Activated T-cell treated with anti-CD3 and anti-CD28 coated beads for 48 hours (primary cell): ENCODE data around the gene UGT1A1.
"Not testable (repeated sequence)": the region's sequence is repeated elsewhere in the genome, so short reads cannot be mapped to it uniquely, and the experiment has no call there.

Experiments
- DNase-seq: peaks from one replicate; pipeline ENCODE4 v3.0.0-alpha.2; 2020; ENCODE audit warnings: low read depth

Gene UGT1A1

DNA sequence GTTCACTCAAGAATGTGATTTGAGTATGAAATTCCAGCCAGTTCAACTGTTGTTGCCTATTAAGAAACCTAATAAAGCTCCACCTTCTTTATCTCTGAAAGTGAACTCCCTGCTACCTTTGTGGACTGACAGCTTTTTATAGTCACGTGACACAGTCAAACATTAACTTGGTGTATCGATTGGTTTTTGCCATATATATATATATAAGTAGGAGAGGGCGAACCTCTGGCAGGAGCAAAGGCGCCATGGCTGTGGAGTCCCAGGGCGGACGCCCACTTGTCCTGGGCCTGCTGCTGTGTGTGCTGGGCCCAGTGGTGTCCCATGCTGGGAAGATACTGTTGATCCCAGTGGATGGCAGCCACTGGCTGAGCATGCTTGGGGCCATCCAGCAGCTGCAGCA lies at the start of gene UGT1A1:
TSS of gene UGT1A1 (plus strand) at position 228 of the 400 bp plus-strand sequence. CDS start at position 246, 18 bp downstream.
- no peak for DNase-seq

DNA sequence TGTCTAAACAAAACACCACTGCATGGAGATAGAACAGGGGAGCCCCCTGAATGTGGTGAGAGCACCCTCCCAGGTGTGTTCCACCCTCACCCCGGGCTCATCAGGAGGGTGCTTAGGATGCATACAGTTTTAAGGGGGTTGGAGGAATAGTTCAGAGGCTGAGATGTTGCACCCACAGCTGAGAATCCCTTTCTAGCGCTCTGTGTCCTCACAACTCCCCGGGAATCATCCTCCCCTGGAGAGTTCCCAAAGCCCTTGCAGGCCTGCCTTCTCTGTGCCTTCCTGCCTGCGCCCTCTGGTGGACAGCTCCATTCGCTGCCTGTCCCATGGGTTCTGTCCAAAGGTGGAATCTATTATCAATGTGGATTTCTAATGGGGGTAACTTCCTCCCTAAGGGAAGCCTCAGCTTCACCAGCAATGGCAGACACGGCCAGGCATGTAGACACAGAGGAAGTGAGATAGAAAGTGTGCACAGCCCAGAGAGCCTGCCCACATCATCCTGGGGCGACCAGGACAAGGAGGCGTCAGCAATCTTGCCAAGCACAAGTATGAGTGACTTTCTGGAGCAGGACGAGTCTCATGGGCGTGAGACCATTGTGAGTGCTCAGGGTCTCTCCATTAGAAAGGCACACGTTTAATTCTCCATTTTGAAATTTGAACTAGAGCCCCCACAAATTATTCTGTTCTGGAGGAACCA lies 48.6 kb upstream of the UGT1A1 start:
- peak; percentile 58 for DNase-seq

DNA sequence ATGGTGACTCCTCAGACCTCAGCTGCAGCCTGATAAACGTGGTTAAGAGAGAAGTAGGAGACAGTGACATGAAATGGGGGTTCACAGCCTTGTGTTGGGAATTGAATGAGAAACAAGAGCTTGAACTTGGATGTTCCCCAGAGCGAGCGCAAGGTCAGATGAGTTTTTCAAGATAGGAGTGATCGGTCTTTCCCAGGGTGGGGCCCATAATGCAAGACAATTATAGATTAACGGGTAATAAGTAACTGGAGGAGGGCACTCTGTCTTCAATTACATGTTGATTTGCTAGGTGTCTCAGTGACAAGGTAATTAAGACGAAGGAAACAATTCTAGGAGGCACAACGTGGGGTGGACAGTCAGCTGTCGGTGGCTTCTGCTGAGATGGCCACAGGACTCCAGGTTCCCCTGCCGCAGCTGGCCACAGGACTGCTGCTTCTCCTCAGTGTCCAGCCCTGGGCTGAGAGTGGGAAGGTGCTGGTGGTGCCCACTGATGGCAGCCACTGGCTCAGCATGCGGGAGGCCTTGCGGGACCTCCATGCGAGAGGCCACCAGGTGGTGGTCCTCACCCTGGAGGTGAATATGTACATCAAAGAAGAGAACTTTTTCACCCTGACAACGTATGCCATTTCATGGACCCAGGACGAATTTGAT lies 47.3 kb upstream of the UGT1A1 start, which contains the start of gene UGT1A5:
TSS of gene UGT1A5 (plus strand) at position 297 of the 651 bp plus-strand sequence. CDS start at position 382, 85 bp downstream.
- no peak for DNase-seq

GRCh38 chr2:233713262-233713615 lies 46.8 kb upstream of the UGT1A1 start:
- DNase-seq: no peak

DNA sequence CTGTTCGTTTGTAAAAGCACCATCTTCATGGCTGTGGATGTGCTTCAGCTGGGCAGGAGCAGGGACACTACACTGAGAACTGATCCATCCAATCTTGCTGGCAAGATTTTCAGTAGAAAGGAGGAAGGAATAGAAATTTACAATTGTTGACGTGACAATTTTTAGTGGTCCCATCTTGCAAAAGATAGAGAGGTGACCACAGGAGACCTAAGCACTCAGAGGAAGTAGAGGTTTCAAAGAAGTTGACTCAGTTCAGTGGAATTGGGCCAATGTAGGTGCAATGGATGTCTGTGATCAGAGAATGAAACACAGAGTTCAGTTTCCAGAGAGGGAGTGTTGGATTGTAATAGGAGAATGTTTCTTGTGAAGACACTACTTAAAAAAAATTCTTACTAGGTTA lies 45.9 kb upstream of the UGT1A1 start:
- no peak for DNase-seq

DNA sequence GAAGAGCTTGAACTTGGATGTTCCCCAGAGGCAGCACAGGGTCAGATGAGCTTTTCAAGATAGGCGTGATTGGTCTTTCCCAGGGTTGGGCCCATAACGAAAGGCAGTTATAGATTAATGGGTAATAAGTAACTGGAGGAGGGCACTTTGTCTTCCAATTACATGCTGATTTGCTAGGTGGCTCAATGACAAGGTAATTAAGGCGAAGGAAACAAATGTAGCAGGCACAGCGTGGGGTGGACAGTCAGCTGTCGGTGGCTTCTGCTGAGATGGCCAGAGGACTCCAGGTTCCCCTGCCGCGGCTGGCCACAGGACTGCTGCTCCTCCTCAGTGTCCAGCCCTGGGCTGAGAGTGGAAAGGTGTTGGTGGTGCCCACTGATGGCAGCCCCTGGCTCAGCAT lies 41.5 kb upstream of the UGT1A1 start, which contains the start of gene UGT1A4:
TSS of gene UGT1A4 (plus strand) at position 185 of the 400 bp plus-strand sequence. CDS start at position 270, 85 bp downstream.
- DNase-seq: no peak

GRCh38 chr2:233728723-233729301 lies 31.3 kb upstream of the UGT1A1 start, which contains the start of gene UGT1A3:
Gene UGT1A3 (plus strand): TSS chr2:233729042. CDS start chr2:233729127, 85 bp downstream.
- no peak for DNase-seq

DNA sequence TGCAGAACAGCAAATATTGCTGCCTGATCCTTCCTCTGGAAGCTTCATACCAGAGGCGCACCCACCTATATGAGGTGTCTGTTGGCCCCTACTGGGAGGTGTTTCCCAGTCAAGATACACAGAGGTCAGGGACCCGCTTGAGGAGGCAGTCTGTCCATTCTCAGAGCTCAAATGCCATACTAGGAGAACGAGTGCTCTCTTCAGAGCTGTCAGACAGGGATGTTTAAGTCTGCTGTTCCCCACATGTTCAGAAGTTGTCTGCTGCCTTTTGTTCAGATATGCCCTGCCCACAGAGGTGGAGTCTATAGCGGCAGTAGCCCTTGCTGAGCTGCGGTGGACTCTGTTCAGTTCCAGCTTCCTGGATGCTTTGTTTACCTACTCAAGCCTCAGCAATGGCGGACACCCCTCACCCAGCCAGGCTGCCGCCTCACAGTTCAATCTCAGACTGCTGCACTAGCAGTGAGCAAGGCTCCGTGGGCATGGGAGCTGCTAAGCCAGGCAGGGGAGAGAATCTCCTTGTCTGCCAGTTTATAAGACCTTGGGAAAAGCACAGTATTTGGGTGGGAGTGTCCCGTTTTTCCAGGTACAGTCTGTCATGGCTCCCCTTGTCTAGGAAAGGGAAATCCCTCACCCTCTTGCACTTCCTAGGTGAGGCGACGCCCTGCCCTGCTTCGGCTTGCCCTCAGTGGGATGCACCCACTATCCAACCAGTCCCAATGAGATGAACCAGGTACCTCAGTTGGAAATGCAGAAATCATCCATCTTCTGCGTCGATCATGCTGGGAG lies 23.0 kb upstream of the UGT1A1 start:
- not testable (repeated sequence) for DNase-seq

- DNase-seq: no peak
Measured at GRCh38 chr2:233740870-233741269, 19.2 kb upstream of the UGT1A1 start.

DNA sequence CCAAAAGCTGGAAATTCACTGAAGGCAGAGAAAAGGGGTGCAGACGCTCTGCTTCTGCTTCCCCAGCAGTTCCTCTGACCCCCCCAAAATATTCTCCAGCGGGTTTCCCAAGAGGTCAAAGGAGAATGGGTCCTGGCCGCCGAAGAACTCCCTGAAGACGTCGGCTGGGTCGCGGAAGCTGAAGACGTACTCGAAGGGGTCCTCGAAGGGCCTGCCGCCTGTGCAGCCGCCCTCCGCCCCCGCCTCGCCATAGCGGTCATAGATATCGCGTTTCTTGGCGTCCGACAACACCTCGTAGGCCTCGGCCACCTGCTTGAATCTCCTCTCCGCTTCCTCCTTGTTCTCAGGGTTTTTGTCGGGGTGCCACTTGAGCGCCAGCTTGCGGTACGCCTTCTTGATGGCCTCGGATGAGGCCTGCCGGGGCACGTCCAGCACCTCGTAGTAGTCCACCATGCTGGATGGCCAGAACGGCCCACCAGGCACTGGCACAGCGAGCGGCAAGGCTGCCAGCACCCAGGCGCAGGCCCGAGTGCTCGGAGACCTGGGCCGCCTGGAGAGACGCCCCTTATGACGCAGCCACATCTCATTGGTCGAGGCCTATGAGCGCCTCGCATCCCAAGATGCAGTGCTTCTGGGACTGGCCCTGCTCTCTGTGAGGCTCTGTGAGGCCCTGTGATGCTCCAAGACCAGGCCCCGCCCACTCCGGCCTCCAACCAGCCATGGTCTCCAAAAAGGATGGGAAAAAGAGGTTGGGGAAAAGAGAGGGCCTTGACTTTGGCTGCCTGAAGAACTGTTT lies 16.4 kb upstream of the UGT1A1 start:
- no peak for DNase-seq

DNA sequence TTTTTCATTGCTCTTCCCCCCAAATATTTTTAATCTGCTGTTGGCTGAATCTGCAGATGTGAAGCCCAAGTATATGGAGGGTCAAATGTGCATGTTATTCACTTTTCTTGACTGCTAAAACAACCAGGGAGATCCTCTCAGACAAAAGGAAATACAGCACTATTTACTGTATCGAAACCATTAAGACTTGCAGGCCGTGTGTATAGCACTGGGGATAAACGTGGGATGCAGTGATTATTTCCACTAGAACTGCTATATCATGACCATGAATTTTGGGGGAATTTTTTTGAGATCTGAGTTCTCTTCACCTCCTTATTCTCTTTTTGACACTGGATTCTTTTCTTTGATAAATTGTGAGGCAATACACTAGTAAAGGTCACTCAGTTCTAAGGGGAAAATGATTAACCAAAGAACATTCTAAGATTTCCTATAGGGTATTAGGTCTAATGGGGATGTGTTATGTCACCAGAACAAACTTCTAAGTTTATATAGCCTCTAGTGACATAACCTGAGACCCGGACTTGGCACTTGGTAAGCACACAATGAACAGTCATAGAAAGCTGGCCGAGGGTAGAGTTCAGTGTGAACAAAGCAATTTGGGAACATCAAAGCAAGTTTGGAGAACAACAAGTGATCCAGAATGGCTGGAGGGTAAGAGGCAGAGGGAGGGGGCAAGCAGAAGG lies 14.9 kb upstream of the UGT1A1 start:
- no peak for DNase-seq

DNA sequence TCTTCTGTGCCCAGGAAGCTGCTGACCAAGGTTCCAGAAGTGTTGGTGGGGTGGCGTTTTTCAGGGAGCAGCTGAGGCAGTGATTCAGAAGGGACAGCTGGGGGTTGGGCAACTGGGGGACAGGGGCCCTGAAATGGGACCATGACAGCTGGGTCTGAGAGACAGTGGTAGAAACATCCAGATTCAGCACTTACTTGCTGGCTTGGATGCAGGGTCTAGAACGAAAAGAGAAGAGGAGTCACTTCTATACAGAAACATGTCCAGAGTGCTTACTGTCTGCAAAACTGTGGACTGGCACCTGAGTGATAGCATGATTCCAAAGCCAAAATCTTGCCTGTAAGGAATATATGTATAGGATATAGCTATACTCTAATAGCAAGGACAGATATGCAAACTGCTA lies 14.2 kb upstream of the UGT1A1 start:
- not testable (repeated sequence) for DNase-seq

- DNase-seq: no peak
Measured at GRCh38 chr2:233746475-233747282, 13.4 kb upstream of the UGT1A1 start.

DNA sequence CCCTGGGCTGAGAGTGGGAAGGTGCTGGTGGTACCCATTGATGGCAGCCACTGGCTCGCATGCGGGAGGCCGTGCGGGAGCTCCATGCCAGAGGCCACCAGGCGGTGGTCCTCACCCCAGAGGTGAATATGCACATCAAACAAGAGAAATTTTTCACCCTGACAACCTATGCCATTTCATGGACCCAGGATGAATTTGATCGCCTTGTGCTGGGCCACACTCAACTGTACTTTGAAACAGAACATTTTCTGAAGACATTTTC lies 12.9 kb upstream of the UGT1A1 start:
- no peak for DNase-seq

DNA sequence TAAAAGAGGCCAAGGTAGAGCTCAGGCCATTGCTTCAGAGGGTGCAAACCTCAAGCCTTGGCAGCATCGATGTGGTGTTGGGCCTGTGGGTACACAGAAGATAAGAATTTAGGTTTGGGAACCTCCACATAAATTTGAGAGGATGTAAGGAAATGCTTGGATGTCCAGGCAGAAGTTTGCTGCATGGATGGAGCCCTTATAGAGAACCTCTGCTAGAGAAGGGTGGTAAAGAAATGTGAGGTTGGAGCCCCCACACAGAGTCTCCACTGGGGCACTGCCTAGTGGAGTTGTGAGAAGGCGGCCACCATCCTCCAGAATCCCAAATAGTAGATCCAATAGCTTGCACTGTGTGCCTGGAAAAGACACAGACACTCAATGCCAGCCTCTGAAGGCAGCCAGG lies 9.4 kb upstream of the UGT1A1 start:
- DNase-seq: not testable (repeated sequence)

- not testable (repeated sequence) for DNase-seq
Measured at GRCh38 chr2:233751212-233752009, 8.7 kb upstream of the UGT1A1 start.

DNA sequence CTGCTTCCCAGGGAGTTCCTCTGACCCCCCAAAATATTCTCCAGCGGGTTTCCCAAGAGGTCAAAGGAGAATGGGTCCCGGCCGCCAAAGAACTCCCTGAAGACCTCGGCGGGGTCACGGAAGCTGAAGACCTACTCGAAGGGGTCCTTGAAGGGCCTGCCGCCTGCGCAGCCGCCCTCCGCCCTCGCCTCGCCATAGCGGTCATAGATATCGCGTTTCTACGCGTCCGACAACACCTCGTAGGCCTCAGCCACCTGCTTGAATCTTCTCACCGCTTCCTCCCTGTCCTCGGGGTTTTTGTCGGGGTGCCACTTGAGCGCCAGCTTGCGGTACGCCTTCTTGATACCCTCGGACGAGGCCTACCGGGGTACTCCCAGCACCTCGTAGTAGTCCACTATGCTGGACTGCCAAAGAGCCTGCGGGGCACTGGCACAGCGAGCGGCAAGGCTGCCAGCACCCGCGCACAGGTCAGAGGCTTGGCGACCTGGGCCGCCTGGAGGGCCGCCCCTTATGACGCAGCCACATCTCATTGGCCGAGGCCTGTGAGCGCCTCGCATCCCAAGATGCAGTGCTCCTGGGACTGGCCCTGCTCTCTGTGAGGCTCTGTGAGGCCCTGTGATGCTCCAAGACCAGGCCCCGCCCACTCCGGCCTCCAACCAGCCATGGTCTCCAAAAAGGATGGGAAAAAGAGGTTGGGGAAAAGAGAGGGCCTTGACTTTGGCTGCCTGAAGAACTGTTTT lies 5.0 kb upstream of the UGT1A1 start:
- no peak for DNase-seq

DNA sequence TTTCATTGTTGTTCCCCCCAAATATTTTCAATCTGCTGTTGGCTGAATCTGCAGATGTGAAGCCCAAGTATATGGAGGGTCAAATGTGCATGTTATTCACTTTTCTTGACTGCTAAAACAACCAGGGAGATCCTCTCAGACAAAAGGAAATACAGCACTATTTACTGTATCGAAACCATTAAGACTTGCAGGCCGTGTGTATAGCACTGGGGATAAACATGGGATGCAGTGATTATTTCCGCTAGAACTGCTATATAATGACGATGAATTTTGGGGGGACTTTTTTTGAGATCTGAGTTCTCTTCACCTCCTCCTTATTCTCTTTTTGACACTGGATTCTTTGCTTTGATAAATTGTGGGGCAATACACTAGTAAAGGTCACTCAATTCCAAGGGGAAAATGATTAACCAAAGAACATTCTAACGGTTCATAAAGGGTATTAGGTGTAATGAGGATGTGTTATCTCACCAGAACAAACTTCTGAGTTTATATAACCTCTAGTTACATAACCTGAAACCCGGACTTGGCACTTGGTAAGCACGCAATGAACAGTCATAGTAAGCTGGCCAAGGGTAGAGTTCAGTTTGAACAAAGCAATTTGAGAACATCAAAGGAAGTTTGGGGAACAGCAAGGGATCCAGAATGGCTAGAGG lies 3.5 kb upstream of the UGT1A1 start:
- DNase-seq: no peak
